ENCODE data around the gene CPNE8. TPM values are rescaled to one million over a fixed set of nuclear protein-coding genes. Genes with fewer than 3 reads are reported as not detected.

CPNE8 gene
- total and polyA plus RNA-seq, 10 of the 15 experiments (the other 5 are each of a cell fraction or from before 2014, with no cell fraction given), result 11.3 to 38.4 (median 18.9) TPM

DNA sequence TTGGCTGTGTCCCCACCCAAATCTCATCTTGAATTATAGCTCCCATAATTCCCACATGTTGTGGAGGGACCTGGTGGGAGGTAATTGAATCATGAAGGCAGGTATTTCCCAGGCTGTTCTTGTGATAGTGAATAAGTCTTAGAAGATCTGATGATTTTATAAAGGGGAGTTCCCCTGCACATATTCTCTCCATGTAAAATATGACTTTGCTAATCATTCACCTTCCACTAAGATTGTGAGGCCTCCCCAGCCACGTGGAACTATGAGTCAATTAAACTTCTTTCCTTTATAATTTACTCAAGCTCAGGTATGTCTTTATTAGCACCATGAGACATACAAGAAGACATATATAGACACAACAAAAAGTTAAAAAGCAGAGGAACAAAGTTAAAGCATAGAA is 120.0 kb downstream of the CPNE8 start (continued):
- TF ChIP-seq, protein P1, sequence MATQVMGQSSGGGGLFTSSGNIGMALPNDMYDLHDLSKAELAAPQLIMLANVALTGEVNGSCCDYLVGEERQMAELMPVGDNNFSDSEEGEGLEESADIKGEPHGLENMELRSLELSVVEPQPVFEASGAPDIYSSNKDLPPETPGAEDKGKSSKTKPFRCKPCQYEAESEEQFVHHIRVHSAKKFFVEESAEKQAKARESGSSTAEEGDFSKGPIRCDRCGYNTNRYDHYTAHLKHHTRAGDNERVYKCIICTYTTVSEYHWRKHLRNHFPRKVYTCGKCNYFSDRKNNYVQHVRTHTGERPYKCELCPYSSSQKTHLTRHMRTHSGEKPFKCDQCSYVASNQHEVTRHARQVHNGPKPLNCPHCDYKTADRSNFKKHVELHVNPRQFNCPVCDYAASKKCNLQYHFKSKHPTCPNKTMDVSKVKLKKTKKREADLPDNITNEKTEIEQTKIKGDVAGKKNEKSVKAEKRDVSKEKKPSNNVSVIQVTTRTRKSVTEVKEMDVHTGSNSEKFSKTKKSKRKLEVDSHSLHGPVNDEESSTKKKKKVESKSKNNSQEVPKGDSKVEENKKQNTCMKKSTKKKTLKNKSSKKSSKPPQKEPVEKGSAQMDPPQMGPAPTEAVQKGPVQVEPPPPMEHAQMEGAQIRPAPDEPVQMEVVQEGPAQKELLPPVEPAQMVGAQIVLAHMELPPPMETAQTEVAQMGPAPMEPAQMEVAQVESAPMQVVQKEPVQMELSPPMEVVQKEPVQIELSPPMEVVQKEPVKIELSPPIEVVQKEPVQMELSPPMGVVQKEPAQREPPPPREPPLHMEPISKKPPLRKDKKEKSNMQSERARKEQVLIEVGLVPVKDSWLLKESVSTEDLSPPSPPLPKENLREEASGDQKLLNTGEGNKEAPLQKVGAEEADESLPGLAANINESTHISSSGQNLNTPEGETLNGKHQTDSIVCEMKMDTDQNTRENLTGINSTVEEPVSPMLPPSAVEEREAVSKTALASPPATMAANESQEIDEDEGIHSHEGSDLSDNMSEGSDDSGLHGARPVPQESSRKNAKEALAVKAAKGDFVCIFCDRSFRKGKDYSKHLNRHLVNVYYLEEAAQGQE (IDR thresholded peaks at IDR 0.05; ENCODE audit: low read depth, low read length), result no peak
- no peak for TF ChIP-seq RELA (IDR thresholded peaks at IDR 0.05; ENCODE audit: borderline replicate concordance, partially characterized antibody)

DNA sequence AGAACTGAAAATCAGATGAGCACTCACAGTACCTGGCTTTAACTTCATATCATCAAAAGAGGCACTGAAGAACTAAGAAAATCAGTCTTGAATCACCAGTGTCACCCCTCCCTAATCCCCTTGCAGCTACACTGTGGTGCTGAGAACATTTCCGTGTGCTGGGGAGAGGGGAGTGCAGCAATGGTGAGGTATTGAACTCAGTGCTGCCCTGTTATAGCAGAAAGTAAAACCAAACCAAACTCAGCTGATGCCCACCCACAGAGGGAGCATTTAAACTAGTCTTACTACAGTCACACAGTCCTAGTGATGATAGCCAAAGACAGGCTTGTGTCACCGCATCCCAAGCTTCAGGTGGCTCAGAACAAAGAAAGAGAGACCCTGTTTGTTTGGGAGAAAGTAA is 122.1 kb downstream of the CPNE8 start:
- H4K20me1 ChIP-seq (ENCODE audit: control insufficient read depth, insufficient read depth), result no peaks in the 10 kb centered on the region
- no peaks in the 10 kb centered on the region for H3K36me3 ChIP-seq (ENCODE audit: control insufficient read depth in 2 of 2, insufficient read depth in 2 of 2, low read length in 1 of 2)
- H3K9ac ChIP-seq (ENCODE audit: control insufficient read depth, insufficient read depth, low read length), result no peak overlapping the region
- no peak overlapping the region for H2AFZ ChIP-seq (ENCODE audit: control insufficient read depth, low read depth, low read length)
- CTCF ChIA-PET, result interaction anchor here (1.2 to 1.7 kb wide), 2 partner anchors 11 to 115 kb away, joined by 3 to 5 read pairs; no protein-coding TSS in a partner anchor
- intact Hi-C loops (cut with micrococcal nuclease; ENCODE audit: unreplicated experiment) (no loop called here), in situ Hi-C loops (cut with MboI) (loop anchor here (25.0 kb wide), 5 partner anchors 96 to 829 kb away; partner anchors contain the start of gene ABCD2)
- DNase-seq (ENCODE audit: low read depth, low spot score) (no peak), ATAC-seq (peak; percentile 66), FAIRE-seq (no peak)
- H3K4me1 ChIP-seq (ENCODE audit: control insufficient read depth, insufficient read depth, low read length), result no peaks in the 10 kb centered on the region
- no peaks in the 10 kb centered on the region for H3K27me3 ChIP-seq (replicated peaks in 1 of 2; ENCODE audit: control insufficient read depth in 2 of 2, insufficient read depth in 2 of 2, low read length in 1 of 2)
- H3K79me2 ChIP-seq (ENCODE audit: control insufficient read depth, insufficient read depth, low read length), result no peaks in the 10 kb centered on the region
- H3K27ac ChIP-seq (ENCODE audit: control insufficient read depth, insufficient read depth), result no peak overlapping the region
- H3K4me3 ChIP-seq, result 0 out of 2 replicates have a peak overlapping the region, but pooled peaks have one; percentile 29
- POLR2A ChIA-PET, result interaction anchor here (1.7 kb wide), 1 partner anchor 8 kb away, joined by 8 read pairs; no protein-coding TSS in a partner anchor
- BruUV-seq (replicated peaks), result no TSS peak
- SMC1A ChIA-PET (ENCODE audit: uncharacterized antibody, unreplicated experiment), result interaction anchor here (0.9 to 3.8 kb wide), 7 partner anchors 9 to 122 kb away, joined by 3 to 18 read pairs (median 5); partner anchors contain the start of gene CPNE8
- RAD21 ChIA-PET (ENCODE audit: unreplicated experiment), result interaction anchor here (0.9 to 1.8 kb wide), 4 partner anchors 8 to 123 kb away, joined by 3 to 9 read pairs (median 6); partner anchors contain the start of gene CPNE8
- 23% methylated on average over 2 of the region's 2 CpGs for WGBS (ENCODE audit: insufficient coverage, insufficient replicate concordance, low lambda C conversion rate, missing lambda C conversion rate)
- peaks cover 9% of the 10 kb centered on the region for H3K9me3 ChIP-seq (replicated peaks; ENCODE audit: control insufficient read depth, insufficient read depth, low read length)
- no peak overlapping the region for H3K4me2 ChIP-seq (ENCODE audit: control insufficient read depth, insufficient read depth)
- TF ChIP-seq IKZF2 (IDR thresholded peaks at IDR 0.05) (no peak), PKNOX1 (IDR thresholded peaks at IDR 0.05) (no peak), ATF7 (IDR thresholded peaks at IDR 0.05; ENCODE audit: low read depth) (no peak), SREBF1 (IDR thresholded peaks at IDR 0.05; ENCODE audit: low read length) (no peak), USF1 (IDR thresholded peaks at IDR 0.05; ENCODE audit: borderline replicate concordance, extremely low read length, insufficient read depth, low read depth, low read length) (no peak), NRF1 (conservative IDR thresholded peaks at IDR 0.05; ENCODE audit: low read depth, low read length) (no peak), IRF4 (IDR thresholded peaks at IDR 0.05; ENCODE audit: low read depth, low read length) (no peak), RCOR1 (conservative IDR thresholded peaks at IDR 0.05; ENCODE audit: low read depth, low read length) (no peak), NFXL1 (IDR thresholded peaks at IDR 0.05; ENCODE audit: borderline replicate concordance) (no peak), BACH1 (IDR thresholded peaks at IDR 0.05; ENCODE audit: borderline replicate concordance) (no peak), HCFC1 (IDR thresholded peaks at IDR 0.05; ENCODE audit: low read length) (no peak), NFIC (IDR thresholded peaks at IDR 0.05; ENCODE audit: low read depth, low read length) (no peak), CBX5 (IDR thresholded peaks at IDR 0.05; ENCODE audit: low read depth) (no peak)
- TF ChIP-seq, protein P2, sequence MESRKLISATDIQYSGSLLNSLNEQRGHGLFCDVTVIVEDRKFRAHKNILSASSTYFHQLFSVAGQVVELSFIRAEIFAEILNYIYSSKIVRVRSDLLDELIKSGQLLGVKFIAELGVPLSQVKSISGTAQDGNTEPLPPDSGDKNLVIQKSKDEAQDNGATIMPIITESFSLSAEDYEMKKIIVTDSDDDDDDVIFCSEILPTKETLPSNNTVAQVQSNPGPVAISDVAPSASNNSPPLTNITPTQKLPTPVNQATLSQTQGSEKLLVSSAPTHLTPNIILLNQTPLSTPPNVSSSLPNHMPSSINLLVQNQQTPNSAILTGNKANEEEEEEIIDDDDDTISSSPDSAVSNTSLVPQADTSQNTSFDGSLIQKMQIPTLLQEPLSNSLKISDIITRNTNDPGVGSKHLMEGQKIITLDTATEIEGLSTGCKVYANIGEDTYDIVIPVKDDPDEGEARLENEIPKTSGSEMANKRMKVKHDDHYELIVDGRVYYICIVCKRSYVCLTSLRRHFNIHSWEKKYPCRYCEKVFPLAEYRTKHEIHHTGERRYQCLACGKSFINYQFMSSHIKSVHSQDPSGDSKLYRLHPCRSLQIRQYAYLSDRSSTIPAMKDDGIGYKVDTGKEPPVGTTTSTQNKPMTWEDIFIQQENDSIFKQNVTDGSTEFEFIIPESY (IDR thresholded peaks at IDR 0.05), result no peak
